DMS 273 (cell line): ENCODE data around the gene PGAP1.
A peak's percentile ranks its signal among the peaks of the same experiment; 100 is the strongest.

Source experiments
- DNase-seq: peaks from one replicate; lab custom pipeline; 2025; ENCODE audit not compliant: unreplicated experiment; lab: John Stamatoyannopoulos, UW

Gene PGAP1

GRCh38 chr2:196891136-196891535 is 35.4 kb downstream of the PGAP1 start:
- no peak for DNase-seq

GRCh38 chr2:196887431-196887830 is 39.1 kb downstream of the PGAP1 start:
- DNase-seq, result no peak

DNA sequence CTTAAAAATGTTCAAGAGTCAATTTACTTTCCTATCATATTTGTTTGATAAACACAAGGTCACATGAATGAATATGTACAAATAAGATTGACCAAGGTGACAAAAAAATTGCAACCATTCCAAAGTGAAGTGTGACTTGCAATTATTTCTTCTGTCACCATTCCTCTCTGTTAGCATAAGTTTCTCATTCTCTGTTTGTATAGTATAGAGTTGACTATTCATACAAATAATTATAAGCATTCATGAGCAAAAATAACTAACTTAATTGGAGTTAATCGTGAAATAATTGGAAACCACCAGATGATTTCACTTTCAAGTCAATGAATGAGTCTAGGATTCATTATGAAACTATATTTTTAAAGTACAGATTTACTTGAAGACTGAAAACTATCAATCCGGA is 42.1 kb downstream of the PGAP1 start:
- no peak for DNase-seq

- no peak for DNase-seq
These were observed 50.1 kb downstream of the PGAP1 start for GRCh38 chr2:196876364-196876763.

DNA sequence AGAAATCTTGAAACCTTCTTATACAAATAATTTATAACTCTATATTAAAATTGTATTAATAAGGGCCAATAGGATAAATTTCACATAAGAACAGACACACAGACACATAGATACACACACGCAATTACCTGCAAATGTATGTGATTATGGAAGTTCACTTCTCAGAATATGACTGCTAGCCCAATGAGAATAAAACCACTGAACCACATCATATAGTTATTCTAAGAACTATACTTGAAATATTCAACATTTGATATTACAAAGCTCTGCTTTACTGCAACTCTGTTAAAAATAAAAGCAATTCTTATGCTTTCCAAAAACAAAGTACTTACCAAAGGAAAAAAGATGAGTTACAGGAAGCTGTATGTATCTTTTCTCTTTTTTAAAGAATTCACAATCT is 51.1 kb downstream of the PGAP1 start:
- no peak for DNase-seq

DNA sequence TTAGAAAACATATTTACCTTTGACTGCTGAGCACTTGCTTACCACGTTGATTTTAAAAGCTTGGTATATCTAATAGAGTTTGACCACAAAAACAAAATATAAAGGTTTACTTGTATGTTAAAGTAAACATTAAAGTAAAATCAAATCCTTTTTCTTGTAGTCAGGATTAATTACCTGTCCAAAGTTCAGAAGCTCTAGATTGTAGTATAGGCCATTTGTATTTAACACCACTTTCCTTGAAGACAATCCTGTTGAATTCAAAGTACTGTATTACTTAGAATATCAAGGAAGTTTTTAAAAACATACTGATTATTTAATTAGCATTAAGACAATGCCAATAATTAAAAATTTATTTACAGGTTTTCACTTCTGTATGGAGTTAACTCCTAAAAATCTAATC is 53.0 kb downstream of the PGAP1 start:
- DNase-seq, result no peak

- no peak for DNase-seq
These were observed 71.9 kb downstream of the PGAP1 start for GRCh38 chr2:196854629-196855028.

DNA sequence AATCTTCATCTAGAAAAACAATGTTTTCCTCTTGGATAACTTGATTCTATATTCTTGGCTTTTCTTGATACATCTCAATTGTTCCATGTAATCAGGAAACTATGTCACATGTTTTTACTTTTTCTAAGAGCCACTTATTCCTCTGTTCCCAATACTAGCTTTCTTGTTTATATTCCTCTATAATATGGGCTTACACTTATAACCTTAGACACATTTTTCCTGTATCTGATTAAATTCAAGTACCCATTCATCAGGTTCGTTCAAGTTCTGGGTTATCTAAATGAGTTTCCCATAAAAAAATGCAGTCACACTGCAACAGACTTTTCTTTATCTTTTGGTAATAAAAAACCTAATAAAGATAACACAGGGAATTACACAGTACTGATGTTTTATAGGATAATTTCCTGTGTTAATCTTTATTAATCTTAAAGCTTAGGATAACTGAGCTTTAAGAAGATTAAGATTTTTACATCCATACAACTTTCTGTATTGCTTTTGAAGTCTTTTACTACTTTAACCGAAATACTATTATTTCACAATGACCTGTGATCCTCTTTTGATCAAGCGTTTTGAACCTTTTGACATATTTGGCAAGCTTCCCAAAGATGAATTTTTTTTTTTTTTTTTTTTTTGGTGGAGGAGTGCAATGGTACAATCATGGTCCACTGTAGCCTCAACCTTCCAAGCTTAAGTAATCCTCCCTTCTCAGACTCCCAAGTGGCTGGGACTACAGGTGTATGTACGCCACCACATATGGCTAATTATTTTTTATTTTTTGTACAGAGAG is 73.0 kb downstream of the PGAP1 start:
- no peak for DNase-seq

- DNase-seq, result no peak
These were observed 75.4 kb downstream of the PGAP1 start for GRCh38 chr2:196851088-196851487.

DNA sequence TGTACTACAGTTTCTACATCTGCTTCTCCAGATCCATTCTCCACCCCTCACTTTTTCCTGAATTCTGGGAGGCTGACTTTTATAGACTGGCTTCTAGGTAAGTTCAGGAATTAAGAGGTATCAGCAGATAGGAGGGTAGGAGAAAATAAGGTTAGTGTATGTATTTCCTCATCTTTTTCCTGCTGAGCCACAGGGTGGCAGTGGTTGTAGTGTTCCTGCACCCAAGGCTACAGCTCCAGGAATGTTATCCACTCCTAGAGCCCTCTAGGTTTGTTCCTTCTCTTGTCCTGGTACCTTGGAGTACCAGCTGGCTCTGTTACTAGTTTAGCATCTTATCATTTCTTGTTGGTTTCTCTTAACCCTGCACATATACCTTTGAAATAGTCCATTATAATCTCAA is 76.6 kb downstream of the PGAP1 start:
- peak; percentile 40 for DNase-seq

DNA sequence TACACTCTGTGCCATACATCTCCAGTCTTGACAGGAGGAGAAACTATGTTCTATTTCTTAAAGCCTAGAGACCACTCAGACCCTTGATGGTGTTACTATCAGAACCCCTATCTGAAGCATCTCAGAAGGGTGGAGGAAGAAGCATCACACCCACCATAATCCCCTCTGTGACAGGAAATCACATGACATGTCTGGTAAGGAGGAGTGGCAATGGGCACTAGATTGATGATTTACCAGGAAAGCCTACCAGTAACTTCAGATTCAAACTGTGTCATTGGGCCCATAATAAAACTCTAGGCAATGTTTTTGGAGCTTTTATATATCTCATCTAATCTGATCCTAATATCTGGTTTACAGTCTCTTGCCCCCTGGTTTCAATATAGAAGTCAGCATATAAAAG is 80.2 kb downstream of the PGAP1 start:
- DNase-seq, result no peak

- DNase-seq, result no peak
These were observed 81.1 kb downstream of the PGAP1 start for GRCh38 chr2:196845371-196845770.

GRCh38 chr2:196840171-196840570 is 86.3 kb downstream of the PGAP1 start:
- no peak for DNase-seq

GRCh38 chr2:196839574-196839973 is 86.9 kb downstream of the PGAP1 start:
- no peak for DNase-seq

GRCh38 chr2:196836440-196836839 is 90.1 kb downstream of the PGAP1 start:
- DNase-seq, result no peak

DNA sequence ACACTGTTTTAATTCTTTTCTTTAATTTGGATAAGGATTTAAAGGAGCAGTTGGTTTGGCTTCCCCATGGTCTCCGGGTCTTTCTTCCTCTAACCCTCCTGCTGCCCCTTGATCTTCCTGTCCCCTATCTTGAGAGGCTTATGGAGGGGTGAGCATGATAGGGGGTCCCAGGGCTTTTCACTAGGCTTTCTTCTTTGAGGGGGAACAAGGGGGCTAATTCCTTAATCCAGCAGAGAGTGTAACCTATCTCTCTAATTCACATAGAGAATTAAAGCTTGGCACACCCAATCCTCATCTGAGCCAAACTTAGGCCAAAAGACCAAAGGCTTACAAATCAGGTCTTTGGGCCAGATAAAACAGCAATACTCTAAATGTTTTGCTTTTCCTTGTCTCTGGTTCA is 95.8 kb downstream of the PGAP1 start:
- DNase-seq, result no peak

DNA sequence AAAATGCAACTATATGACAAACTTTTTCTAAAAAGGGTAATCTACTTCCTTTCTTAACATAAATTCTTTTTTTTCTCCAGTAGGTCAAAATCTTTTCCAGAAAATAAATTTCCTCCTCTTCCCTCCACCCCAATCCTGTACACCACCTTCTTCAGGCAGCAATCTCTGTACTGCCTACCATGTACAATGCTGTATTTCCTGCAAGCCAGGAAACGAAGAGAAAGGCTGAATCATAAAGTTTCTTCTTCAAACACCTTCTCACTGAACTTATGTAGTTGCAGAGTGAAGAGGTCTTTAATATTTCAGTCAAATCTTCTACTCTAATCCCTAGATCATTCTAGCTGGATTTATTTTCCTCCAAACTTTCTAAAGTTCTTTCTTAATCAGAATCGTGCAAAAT is 99.2 kb downstream of the PGAP1 start:
- DNase-seq, result no peak

GRCh38 chr2:196823750-196824522 is 102.6 kb downstream of the PGAP1 start:
- no peak for DNase-seq

DNA sequence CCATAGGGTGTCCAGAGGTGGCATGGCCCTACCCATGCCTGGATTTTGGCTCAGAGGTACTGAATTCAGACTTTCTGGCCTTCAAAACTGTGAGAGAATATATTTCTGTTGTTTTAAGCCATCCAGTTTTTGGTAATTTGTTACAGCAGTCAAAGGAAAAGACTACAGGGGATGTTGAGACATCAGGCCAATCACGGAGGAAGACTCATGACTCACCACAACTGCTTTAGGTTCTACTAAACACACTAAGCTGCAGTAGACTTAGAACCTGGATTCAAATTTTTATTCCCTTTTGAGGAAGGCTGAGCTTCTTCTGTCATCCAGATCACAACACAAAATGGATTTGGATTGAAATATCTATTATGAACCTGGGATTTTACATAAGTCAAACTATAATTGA is 105.3 kb downstream of the PGAP1 start:
- DNase-seq, result no peak

DNA sequence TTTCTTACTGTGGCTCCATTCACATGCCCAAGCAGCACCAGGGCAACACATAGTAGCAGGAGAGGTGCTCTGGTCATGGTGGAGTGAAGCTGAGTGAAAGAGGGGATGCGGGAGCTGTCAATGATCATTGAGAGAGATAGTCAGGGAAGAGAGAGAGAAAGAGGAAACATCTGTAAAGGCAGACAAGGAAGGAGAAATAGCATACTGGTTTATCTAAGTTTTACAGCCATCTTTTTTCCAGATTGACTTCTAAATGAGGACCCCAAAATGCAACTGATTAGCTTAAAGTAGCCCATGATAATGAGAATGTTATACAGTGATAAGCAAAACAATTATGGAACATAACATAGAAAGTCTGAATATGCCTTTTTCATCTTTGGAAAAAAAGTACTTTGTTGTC is 117.2 kb downstream of the PGAP1 start, which contains the start of gene C2orf66:
TSS of gene C2orf66 (minus strand) at position 96 of the 400 bp plus-strand sequence. CDS start at position 77, 19 bp downstream.
- no peak for DNase-seq

GRCh38 chr2:196808083-196808665 is 118.3 kb downstream of the PGAP1 start:
- DNase-seq, result peak; percentile 79

- no peak for DNase-seq
These were observed 122.1 kb downstream of the PGAP1 start for GRCh38 chr2:196804381-196804780.
